ENCODE data around the gene KCNN2. TPM values are rescaled to one million over a fixed set of nuclear protein-coding genes. Genes with fewer than 3 reads are reported as not detected.

Gene KCNN2
- total RNA-seq, 1 experiment from 2014 or later = 0.17 TPM

DNA sequence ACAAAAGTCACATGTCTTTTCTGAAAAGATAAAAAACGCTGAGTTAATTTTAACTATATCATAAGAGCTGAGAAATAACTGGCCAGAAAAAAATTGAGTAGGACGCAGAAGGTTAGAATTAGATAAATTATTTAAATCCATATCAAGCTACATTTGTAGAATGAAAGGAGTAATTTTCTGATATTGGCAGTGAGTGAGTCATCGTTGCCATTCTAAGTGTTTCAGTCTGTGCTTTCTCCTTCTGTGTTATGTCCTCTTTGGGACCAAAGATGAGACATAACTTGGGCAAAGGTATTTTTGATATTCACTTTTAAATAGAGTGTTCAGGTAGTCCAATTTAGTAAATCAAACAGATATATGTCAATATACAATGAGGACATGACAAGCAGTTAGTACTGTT is 34.4 kb upstream of the KCNN2 start:
- Histone ChIP-seq H3K9me3 (ENCODE audit: low read depth, low read length, poor library complexity, severe bottlenecking) (no peaks in the 10 kb centered on the region), H3K4me3 (ENCODE audit: low read depth, low read length, poor library complexity, severe bottlenecking) (no peak overlapping the region), H3K4me1 (ENCODE audit: insufficient read depth, low read length, poor library complexity, severe bottlenecking) (no peaks in the 10 kb centered on the region), H3K27ac (ENCODE audit: low read depth, low read length, poor library complexity, severe bottlenecking) (no peak overlapping the region), H3K36me3 (ENCODE audit: insufficient read depth, low read length, poor library complexity, severe bottlenecking) (no peaks in the 10 kb centered on the region), H3K27me3 (replicated peaks; ENCODE audit: insufficient read depth, low read depth, low read length, poor library complexity) (peaks cover 7% of the 10 kb centered on the region)
- ChIA-PET POLR2A (ENCODE audit: low non-redundant PET) (no interaction called here), CTCF (no interaction called here)
- BruUV-seq (replicated peaks) = no TSS peak
- intact Hi-C loops (cut with micrococcal nuclease; ENCODE audit: unreplicated experiment) = no loop called here
- TF ChIP-seq EZH2 (IDR thresholded peaks at IDR 0.05; ENCODE audit: borderline replicate concordance, low read depth, low read length, poor library complexity, severe bottlenecking) = no peak
- TF ChIP-seq, protein P1, sequence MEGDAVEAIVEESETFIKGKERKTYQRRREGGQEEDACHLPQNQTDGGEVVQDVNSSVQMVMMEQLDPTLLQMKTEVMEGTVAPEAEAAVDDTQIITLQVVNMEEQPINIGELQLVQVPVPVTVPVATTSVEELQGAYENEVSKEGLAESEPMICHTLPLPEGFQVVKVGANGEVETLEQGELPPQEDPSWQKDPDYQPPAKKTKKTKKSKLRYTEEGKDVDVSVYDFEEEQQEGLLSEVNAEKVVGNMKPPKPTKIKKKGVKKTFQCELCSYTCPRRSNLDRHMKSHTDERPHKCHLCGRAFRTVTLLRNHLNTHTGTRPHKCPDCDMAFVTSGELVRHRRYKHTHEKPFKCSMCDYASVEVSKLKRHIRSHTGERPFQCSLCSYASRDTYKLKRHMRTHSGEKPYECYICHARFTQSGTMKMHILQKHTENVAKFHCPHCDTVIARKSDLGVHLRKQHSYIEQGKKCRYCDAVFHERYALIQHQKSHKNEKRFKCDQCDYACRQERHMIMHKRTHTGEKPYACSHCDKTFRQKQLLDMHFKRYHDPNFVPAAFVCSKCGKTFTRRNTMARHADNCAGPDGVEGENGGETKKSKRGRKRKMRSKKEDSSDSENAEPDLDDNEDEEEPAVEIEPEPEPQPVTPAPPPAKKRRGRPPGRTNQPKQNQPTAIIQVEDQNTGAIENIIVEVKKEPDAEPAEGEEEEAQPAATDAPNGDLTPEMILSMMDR (conservative IDR thresholded peaks at IDR 0.05; ENCODE audit: low read depth, low read length) = no peak
- no peak for DNase-seq (ENCODE audit: low spot score)

DNA sequence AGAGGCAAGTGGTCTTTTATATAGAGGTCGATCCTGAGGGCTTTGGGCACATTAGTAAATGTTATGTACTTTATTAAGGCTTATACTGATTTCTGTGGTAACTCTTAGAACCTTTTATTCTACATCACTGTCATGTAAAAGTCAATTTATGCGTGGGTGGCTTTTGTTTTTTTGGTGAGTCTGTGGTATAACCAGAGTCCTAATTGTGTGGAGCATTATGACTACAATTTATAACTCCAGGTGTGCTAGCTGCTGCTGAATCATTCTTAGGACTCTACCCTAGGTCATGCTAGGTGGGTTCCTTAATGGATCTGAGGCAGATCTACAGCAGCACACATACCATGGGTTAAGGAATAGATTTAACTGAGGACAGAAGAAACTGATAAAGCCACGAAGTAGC is 33.9 kb upstream of the KCNN2 start:
- H3K27ac ChIP-seq (ENCODE audit: low read depth, low read length, poor library complexity, severe bottlenecking) = no peak overlapping the region
- DNase-seq (ENCODE audit: low spot score) = no peak
- POLR2A ChIA-PET (ENCODE audit: low non-redundant PET) = no interaction called here
- H3K27me3 ChIP-seq (replicated peaks; ENCODE audit: insufficient read depth, low read depth, low read length, poor library complexity) = peaks cover 3% of the 10 kb centered on the region
- intact Hi-C loops (cut with micrococcal nuclease; ENCODE audit: unreplicated experiment) = no loop called here
- no peak for TF ChIP-seq EZH2 (IDR thresholded peaks at IDR 0.05; ENCODE audit: borderline replicate concordance, low read depth, low read length, poor library complexity, severe bottlenecking)
- TF ChIP-seq, protein P1 (conservative IDR thresholded peaks at IDR 0.05; ENCODE audit: low read depth, low read length) = no peak
- BruUV-seq (replicated peaks) = no TSS peak
- H3K4me1 ChIP-seq (ENCODE audit: insufficient read depth, low read length, poor library complexity, severe bottlenecking) = no peaks in the 10 kb centered on the region
- H3K36me3 ChIP-seq (ENCODE audit: insufficient read depth, low read length, poor library complexity, severe bottlenecking) = no peaks in the 10 kb centered on the region
- CTCF ChIA-PET = no interaction called here
- no peak overlapping the region for H3K4me3 ChIP-seq (ENCODE audit: low read depth, low read length, poor library complexity, severe bottlenecking)
- H3K9me3 ChIP-seq (ENCODE audit: low read depth, low read length, poor library complexity, severe bottlenecking) = no peaks in the 10 kb centered on the region

DNA sequence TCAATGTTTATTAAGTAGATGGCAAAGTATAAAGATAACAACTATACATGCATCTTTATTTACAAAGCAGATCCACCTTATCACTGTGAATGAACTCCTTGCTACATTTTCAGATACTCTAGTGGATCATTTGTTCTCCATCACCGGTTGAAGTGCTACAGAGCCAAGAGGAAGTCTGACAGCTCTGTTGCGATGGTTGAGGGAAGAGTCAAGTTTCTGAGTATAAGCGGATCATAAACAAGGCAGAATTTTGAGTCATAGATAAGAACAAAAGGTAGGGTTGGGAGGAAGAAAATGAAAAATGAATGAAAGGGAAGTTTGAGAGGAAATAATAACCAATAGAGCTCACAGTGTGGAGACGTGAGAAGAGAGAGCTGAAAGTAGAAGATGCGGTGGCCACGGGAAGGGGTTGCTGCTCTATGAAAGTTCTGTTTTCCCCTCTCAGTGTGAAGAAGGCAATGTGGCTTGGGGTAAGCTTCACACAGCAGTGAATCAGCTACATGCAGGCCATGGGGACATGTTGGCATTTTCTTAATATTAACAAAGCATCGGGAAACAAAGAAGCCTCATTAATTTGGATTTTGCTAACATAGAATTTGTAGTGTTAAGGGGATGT is 30.8 kb upstream of the KCNN2 start:
- Histone ChIP-seq H3K27me3 (replicated peaks; ENCODE audit: insufficient read depth, low read depth, low read length, poor library complexity) (no peaks in the 10 kb centered on the region), H3K9me3 (ENCODE audit: low read depth, low read length, poor library complexity, severe bottlenecking) (no peaks in the 10 kb centered on the region), H3K27ac (ENCODE audit: low read depth, low read length, poor library complexity, severe bottlenecking) (no peak overlapping the region), H3K4me3 (ENCODE audit: low read depth, low read length, poor library complexity, severe bottlenecking) (no peak overlapping the region), H3K36me3 (ENCODE audit: insufficient read depth, low read length, poor library complexity, severe bottlenecking) (no peaks in the 10 kb centered on the region), H3K4me1 (ENCODE audit: insufficient read depth, low read length, poor library complexity, severe bottlenecking) (no peaks in the 10 kb centered on the region)
- CTCF ChIA-PET = no interaction called here
- no peak for DNase-seq (ENCODE audit: low spot score)
- intact Hi-C loops (cut with micrococcal nuclease; ENCODE audit: unreplicated experiment) = no loop called here
- no TSS peak for BruUV-seq (replicated peaks)
- POLR2A ChIA-PET (ENCODE audit: low non-redundant PET) = no interaction called here
- no peak for TF ChIP-seq EZH2 (IDR thresholded peaks at IDR 0.05; ENCODE audit: borderline replicate concordance, low read depth, low read length, poor library complexity, severe bottlenecking)
- TF ChIP-seq, protein P1 (conservative IDR thresholded peaks at IDR 0.05; ENCODE audit: low read depth, low read length) = no peak
